Measurements from ENCODE around the gene THY1. TPM values are rescaled to one million over a fixed set of nuclear protein-coding genes. Genes with fewer than 3 reads are reported as not detected.

THY1 gene
- total and polyA plus RNA-seq, 2 of the 8 experiments (the other 6 are each of a cell fraction or from before 2014, with no cell fraction given) = 286 to 2,479 TPM

- TF ChIP-seq SIX5 (IDR thresholded peaks at IDR 0.05; ENCODE audit: low read depth, low read length) (no peak), GTF2F1 (IDR thresholded peaks at IDR 0.05; ENCODE audit: borderline replicate concordance, low read depth, low read length) (no peak), BRCA1 (IDR thresholded peaks at IDR 0.05; ENCODE audit: low read depth, low read length) (no peak), TCF12 (IDR thresholded peaks at IDR 0.05; ENCODE audit: low read depth, low read length) (no peak), MAX (IDR thresholded peaks at IDR 0.05) (no peak), BCL11A (IDR thresholded peaks at IDR 0.05; ENCODE audit: low read depth in 2 of 2, low read length in 2 of 2) (no peak)
These were observed 49.7 kb downstream of the THY1 start (continued) for GRCh38 chr11:119373059-119373920.
